Activated effector memory CD4-positive, alpha-beta T cell treated with anti-CD3 and anti-CD28 coated beads, Interleukin-2, amount 50 U/mL, for 16 hours (primary cell): ENCODE measurements around the gene RSRC1.
A peak's percentile ranks its signal among the peaks of the same experiment; 100 is the strongest.
"Not testable (repeated sequence)": the region's sequence is repeated elsewhere in the genome, so short reads cannot be mapped to it uniquely, and the experiment has no call there.

ENCODE experiments used
- DNase-seq: peaks from one replicate; pipeline ENCODE4 v3.0.0-alpha.2; 2020

The RSRC1 gene

GRCh38 chr3:158109804-158110657 is at the start of gene RSRC1:
Gene RSRC1 (plus strand): TSS chr3:158110089. CDS start chr3:158122105, 12,016 bp downstream.
- peak; percentile 92 for DNase-seq

- DNase-seq, result not testable (repeated sequence)
These were observed 44.3 kb upstream of the RSRC1 start for GRCh38 chr3:158065574-158065973.

GRCh38 chr3:158072790-158073189 is 37.1 kb upstream of the RSRC1 start:
- no peak for DNase-seq

- no peak for DNase-seq
These were observed 35.3 kb upstream of the RSRC1 start for GRCh38 chr3:158074591-158074990.

GRCh38 chr3:158079599-158079998 is 30.3 kb upstream of the RSRC1 start:
- DNase-seq, result no peak

- DNase-seq, result no peak
These were observed 25.2 kb upstream of the RSRC1 start for GRCh38 chr3:158084651-158085050.

- DNase-seq, result no peak
These were observed 24.5 kb upstream of the RSRC1 start for GRCh38 chr3:158085358-158085757.

- DNase-seq, result no peak
These were observed 24.0 kb upstream of the RSRC1 start for GRCh38 chr3:158085931-158086330.

GRCh38 chr3:158086361-158086760 is 23.5 kb upstream of the RSRC1 start:
- no peak for DNase-seq

GRCh38 chr3:158086776-158087175 is 23.1 kb upstream of the RSRC1 start:
- no peak for DNase-seq

- no peak for DNase-seq
These were observed 18.4 kb upstream of the RSRC1 start for GRCh38 chr3:158091531-158091930.

- no peak for DNase-seq
These were observed 16.4 kb upstream of the RSRC1 start for GRCh38 chr3:158093526-158093925.

- DNase-seq, result no peak
These were observed 15.4 kb upstream of the RSRC1 start for GRCh38 chr3:158094235-158095110.

GRCh38 chr3:158095111-158095813 is 14.6 kb upstream of the RSRC1 start:
- no peak for DNase-seq

- no peak for DNase-seq
These were observed 13.8 kb upstream of the RSRC1 start for GRCh38 chr3:158095814-158096704.

- DNase-seq, result no peak
These were observed 12.8 kb upstream of the RSRC1 start for GRCh38 chr3:158097081-158097592.

GRCh38 chr3:158097593-158098308 is 12.1 kb upstream of the RSRC1 start:
- peak; percentile 90 for DNase-seq

- DNase-seq, result no peak
These were observed 11.6 kb upstream of the RSRC1 start for GRCh38 chr3:158098309-158098639.

- DNase-seq, result no peak
These were observed 11.0 kb upstream of the RSRC1 start for GRCh38 chr3:158098834-158099424.

GRCh38 chr3:158100681-158101080 is 9.2 kb upstream of the RSRC1 start:
- no peak for DNase-seq
